ENCODE data around the gene SREBF2.

Gene SREBF2

GRCh38 chr22:41826430-41827383 is 6.2 kb upstream of the SREBF2 start:
- no peak for TF ChIP-seq CTCF (IDR thresholded peaks at IDR 0.05; ENCODE audit: insufficient read depth, missing control alignments)
- no peak for DNase-seq (ENCODE audit: insufficient read length, low spot score)
- no peak for FAIRE-seq

- FAIRE-seq (no peak), DNase-seq (ENCODE audit: insufficient read length, low spot score) (no peak)
- no peak for TF ChIP-seq CTCF (IDR thresholded peaks at IDR 0.05; ENCODE audit: insufficient read depth, missing control alignments)
Measured at GRCh38 chr22:41827671-41828070, 5.2 kb upstream of the SREBF2 start.

- DNase-seq (ENCODE audit: insufficient read length, low spot score) (no peak), FAIRE-seq (no peak)
- TF ChIP-seq CTCF (IDR thresholded peaks at IDR 0.05; ENCODE audit: insufficient read depth, missing control alignments) = no peak
Measured at GRCh38 chr22:41828516-41828915, 4.4 kb upstream of the SREBF2 start.

GRCh38 chr22:41830174-41830573 is 2.7 kb upstream of the SREBF2 start:
- no peak for DNase-seq (ENCODE audit: insufficient read length, low spot score)
- no peak for TF ChIP-seq CTCF (IDR thresholded peaks at IDR 0.05; ENCODE audit: insufficient read depth, missing control alignments)
- FAIRE-seq = no peak

- FAIRE-seq = no peak
- no peak for DNase-seq (ENCODE audit: insufficient read length, low spot score)
- no peak for TF ChIP-seq CTCF (IDR thresholded peaks at IDR 0.05; ENCODE audit: insufficient read depth, missing control alignments)
Measured at GRCh38 chr22:41831383-41831782, 1.5 kb upstream of the SREBF2 start.

GRCh38 chr22:41831828-41832552 is 915 bp upstream of the SREBF2 start:
- TF ChIP-seq CTCF (IDR thresholded peaks at IDR 0.05; ENCODE audit: insufficient read depth, missing control alignments) = no peak
- FAIRE-seq (no peak), DNase-seq (ENCODE audit: insufficient read length, low spot score) (no peak)

Measured in D721Med (cell line).